ENCODE data around the gene SGO1.

GRCh38 chr3:20143519-20143918 lies 42.5 kb downstream of the SGO1 start:
- TF ChIP-seq CTCF (IDR thresholded peaks at IDR 0.05): no peak
- TF ChIP-seq POLR2A (IDR thresholded peaks at IDR 0.05; ENCODE audit: low read depth): no peak
- TF ChIP-seq EP300 (IDR thresholded peaks at IDR 0.05): no peak
